Lung (tissue), 12 donors: Measurements from ENCODE around the gene CCDC38. TPM values are rescaled to one million over a fixed set of nuclear protein-coding genes. Genes with fewer than 3 reads are reported as not detected.
"Not testable (repeated sequence)": the region's sequence is repeated elsewhere in the genome, so short reads cannot be mapped to it uniquely, and the experiment has no call there.

Experiments used
- ATAC-seq: fragments of 200-7000 bp; cut with Tn5 transposase; one replicate; pipeline ENCODE4 v1.9.1; 2020; ENCODE audit warnings: moderate number of reproducible peaks; ENCODE audit not compliant: insufficient read depth, low FRiP score
- DNase-seq, 3 donors: peaks; one replicate each; pipeline ENCODE4 v3.0.0-alpha.2; 2013 to 2017
- H3K27ac ChIP-seq, 2 donors: one replicate each; pipeline ENCODE4 v1.5.1; 2013; ENCODE audit warnings: mild to moderate bottlenecking in 2 of 2, moderate library complexity in 2 of 2, control low read depth in 1 of 2, inconsistent platforms in 1 of 2, low read depth in 1 of 2, low read length in 1 of 2
- H3K27me3 ChIP-seq, 3 donors: one replicate each; pipeline ENCODE4 v1.5.1; 2013; ENCODE audit warnings: low read length in 2 of 3; ENCODE audit not compliant: control insufficient read depth in 3 of 3, insufficient read depth in 3 of 3
- H3K36me3 ChIP-seq, 4 donors: one replicate each; pipeline ENCODE4 v1.5.1; 2013; ENCODE audit warnings: low read length in 4 of 4, mild to moderate bottlenecking in 1 of 4, moderate library complexity in 1 of 4; ENCODE audit not compliant: control insufficient read depth in 4 of 4, insufficient read depth in 4 of 4
- H3K4me1 ChIP-seq, 5 donors: one replicate each; pipeline ENCODE4 v1.5.1; 2013; ENCODE audit warnings: low read length in 5 of 5, mild to moderate bottlenecking in 2 of 5, moderate library complexity in 1 of 5; ENCODE audit not compliant: control insufficient read depth in 5 of 5, insufficient read depth in 5 of 5
- H3K4me3 ChIP-seq: one replicate; pipeline ENCODE4 v1.5.1; 2013; ENCODE audit warnings: mild to moderate bottlenecking, control low read depth, moderate library complexity
- H3K9ac ChIP-seq, 2 donors: one replicate each; pipeline ENCODE4 v1.5.1; 2013; ENCODE audit warnings: low read length in 2 of 2, control low read depth in 1 of 2; ENCODE audit not compliant: insufficient read depth in 1 of 2
- H3K9me3 ChIP-seq, 4 donors: one replicate each; pipeline ENCODE4 v1.5.1; 2013; ENCODE audit warnings: low read length in 3 of 4, mild to moderate bottlenecking in 1 of 4, moderate library complexity in 1 of 4; ENCODE audit not compliant: control insufficient read depth in 4 of 4, insufficient read depth in 3 of 4
- CTCF ChIP-seq: IDR thresholded peaks from 2 replicates; pipeline ENCODE4 v1.5.1; 2012; ENCODE audit warnings: mild to moderate bottlenecking; ENCODE audit errors: control extremely low read depth, extremely low read depth
- WGBS, 2 donors: extraction: QIAGEN DNeasy Blood & Tissue Kit; methylation state at CpG; one replicate each; pipeline ENCODE4 v1.1.7; 2013; 5-methylcytosine and 5-hydroxymethylcytosine counted together
- polyA plus RNA-seq, 2 donors: library from polyadenylated mRNA; stranded (reverse); fragments of 200-250 nt; gene quantifications; one replicate each; pipeline ENCODE4 v1.2.1, GENCODE V29; 2013
- total RNA-seq, 2 donors: library from RNA; depleted of rRNA in 1 of 2; stranded (reverse); fragments of >200 nt in 1 of 2; gene quantifications; one replicate each; pipeline ENCODE4 v1.2.1, GENCODE V29; 2014 to 2021
- donor health status: control.
- donor health status: control.
- donor health status: Bipolar disorder and iron deficiency.
- donor health status: healthy.
- donor health status: DM: yes; HTN: yes; CAD: no.

Gene CCDC38
- total and polyA plus RNA-seq, 4 donors: 0.04 to 0.15 (median 0.05) TPM; not detected in 1

DNA sequence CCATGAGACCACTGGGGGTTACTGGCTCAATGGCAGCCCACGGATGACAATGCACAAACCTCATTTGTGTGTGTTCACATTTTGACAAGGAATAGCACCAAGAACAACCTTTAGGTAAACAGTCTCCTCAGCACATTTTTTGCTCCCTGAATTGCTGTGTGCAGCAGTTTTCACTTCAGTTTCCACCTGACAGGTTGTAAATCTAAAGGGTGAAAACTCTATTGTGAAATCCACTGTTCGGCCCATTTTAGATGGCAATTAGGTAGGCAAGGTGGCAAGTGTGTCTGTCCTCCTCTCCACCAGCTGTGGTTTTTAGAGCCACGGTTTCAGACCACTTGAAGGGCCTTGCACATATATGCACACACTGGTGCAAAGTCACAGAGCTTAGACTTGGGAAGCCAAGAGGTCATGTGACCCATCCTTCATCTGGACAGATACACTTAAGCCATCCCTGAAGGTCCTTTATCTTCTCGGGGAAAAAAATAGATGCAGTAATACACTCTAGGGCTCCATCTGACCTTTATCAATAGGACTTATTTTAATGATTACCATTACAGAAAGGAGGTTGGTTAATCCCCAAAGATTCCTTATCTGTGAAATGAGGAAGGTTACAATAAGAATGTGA, 30.5 kb upstream of the CCDC38 start:
- Histone ChIP-seq H3K27me3 (no peaks in the 10 kb centered on the region), H3K27ac (no peak overlapping the region), H3K9ac (no peak overlapping the region), H3K4me1 (no peaks in the 10 kb centered on the region), H3K36me3 (no peaks in the 10 kb centered on the region), H3K4me3 (no peak overlapping the region), H3K9me3 (no peaks in the 10 kb centered on the region)
- no peak for TF ChIP-seq CTCF
- ATAC-seq (no peak), DNase-seq (no peak)
- WGBS, 2 donors: 67 to 79% methylated on average over 4 of the region's 4 CpGs

- Histone ChIP-seq H3K36me3 (no peaks in the 10 kb centered on the region), H3K4me1 (no peaks in the 10 kb centered on the region), H3K27me3 (no peaks in the 10 kb centered on the region), H3K9me3 (peaks cover 0 to 2% (median 0%) of the 10 kb centered on the region in 4 donors), H3K9ac (no peak overlapping the region), H3K27ac (no peak overlapping the region), H3K4me3 (no peak overlapping the region)
- WGBS, 2 donors: 78 to 85% methylated on average over 7 of the region's 7 CpGs
- DNase-seq (no peak), ATAC-seq (no peak)
- TF ChIP-seq CTCF: no peak
Observed at GRCh38 chr12:95970905-95971304, 28.5 kb upstream of the CCDC38 start.

- H3K4me1 ChIP-seq, H3K9me3 ChIP-seq, H3K27me3 ChIP-seq, ATAC-seq, H3K36me3 ChIP-seq, H3K9ac ChIP-seq, H3K27ac ChIP-seq, H3K4me3 ChIP-seq, DNase-seq: not testable (repeated sequence)
- WGBS, 2 donors: 95 to 98% methylated on average over 22 to 28 of the region's 28 CpGs
Observed at GRCh38 chr12:95969116-95969515, 26.7 kb upstream of the CCDC38 start.

DNA sequence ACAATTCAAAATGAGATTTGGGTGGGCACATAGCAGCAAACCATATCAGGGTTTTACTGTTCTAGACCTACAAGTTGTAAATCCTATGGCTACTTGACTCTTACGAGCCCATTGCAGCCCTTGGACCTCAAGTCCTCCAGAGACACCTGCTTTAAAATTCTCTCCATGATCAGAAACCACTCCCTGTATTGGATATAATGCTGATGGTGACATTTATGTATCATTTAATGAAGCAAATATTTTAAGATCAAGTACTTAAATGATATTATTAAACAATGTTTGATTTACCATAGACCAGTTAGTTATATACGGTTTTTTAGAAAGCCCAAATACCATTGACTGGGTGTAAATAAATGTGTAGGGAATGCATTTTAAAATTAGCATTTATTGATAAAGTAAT, 24.9 kb upstream of the CCDC38 start:
- ATAC-seq: no peak
- Histone ChIP-seq H3K27me3 (no peaks in the 10 kb centered on the region), H3K36me3 (no peaks in the 10 kb centered on the region), H3K9ac (no peak overlapping the region), H3K27ac (no peak overlapping the region), H3K4me1 (no peaks in the 10 kb centered on the region), H3K4me3 (no peak overlapping the region), H3K9me3 (peaks cover 0 to 2% (median 0%) of the 10 kb centered on the region in 4 donors)
- 96 to 98% methylated on average over 2 of the region's 2 CpGs for WGBS, 2 donors
- no peak for DNase-seq
- TF ChIP-seq CTCF: no peak
